Stimulated activated CD4-positive, alpha-beta T cell treated with anti-CD3 and anti-CD28 coated beads, Interleukin-1b, Interleukin-23, amount 100 ng/mL, for 4 hours (primary cell): ENCODE data around the gene LHX6.

Experiments
- DNase-seq, 2 donors: peaks; one replicate each; pipeline ENCODE4 v3.0.0-alpha.2; 2020; ENCODE audit warnings: low read depth in 2 of 2

The LHX6 gene

GRCh38 chr9:122190597-122191381, 38.0 kb downstream of the LHX6 start:
- DNase-seq = no peak

DNA sequence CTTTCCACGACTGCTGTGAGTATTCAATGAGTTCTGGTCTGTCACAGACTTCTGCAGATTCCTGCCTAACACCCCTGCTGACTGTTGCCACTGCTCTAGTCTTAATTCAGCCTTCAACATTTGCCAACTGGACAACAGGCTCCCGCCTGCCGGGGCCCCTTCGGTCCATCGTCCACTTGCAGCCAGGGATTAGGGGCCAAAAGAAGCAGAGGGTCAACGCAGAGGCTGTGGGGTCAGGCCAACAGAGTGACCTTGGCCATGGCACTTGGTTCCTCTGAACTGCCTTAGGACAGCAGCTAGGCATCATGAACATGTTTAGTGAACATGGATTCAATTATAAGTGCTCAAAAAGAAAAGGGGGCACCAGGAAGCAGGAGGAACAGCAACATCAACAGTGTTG, 40.4 kb downstream of the LHX6 start:
- no peak for DNase-seq

GRCh38 chr9:122186777-122187470, 41.8 kb downstream of the LHX6 start:
- no peak for DNase-seq

DNA sequence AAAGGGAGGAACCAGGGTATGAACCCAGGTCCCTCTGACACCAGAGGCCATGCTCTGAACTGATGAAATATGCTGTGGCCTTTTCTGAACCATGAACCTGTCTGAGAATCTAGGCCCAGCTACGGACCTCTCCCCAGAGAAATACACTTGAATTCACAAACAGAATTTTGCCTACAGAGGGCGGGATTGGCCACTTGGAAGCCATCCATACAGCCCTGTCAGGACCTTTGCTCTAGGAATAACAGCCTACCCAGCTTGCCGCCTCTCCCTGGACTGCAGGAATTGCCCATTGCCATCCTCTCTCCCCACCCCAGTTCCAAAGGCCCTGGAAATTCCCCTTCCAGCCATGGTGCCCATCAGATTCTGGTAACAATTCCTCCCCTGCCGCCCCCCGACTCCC, 42.5 kb downstream of the LHX6 start:
- DNase-seq = no peak

GRCh38 chr9:122184551-122184950, 44.2 kb downstream of the LHX6 start:
- DNase-seq = no peak

GRCh38 chr9:122183501-122183900, 45.3 kb downstream of the LHX6 start:
- no peak for DNase-seq

DNA sequence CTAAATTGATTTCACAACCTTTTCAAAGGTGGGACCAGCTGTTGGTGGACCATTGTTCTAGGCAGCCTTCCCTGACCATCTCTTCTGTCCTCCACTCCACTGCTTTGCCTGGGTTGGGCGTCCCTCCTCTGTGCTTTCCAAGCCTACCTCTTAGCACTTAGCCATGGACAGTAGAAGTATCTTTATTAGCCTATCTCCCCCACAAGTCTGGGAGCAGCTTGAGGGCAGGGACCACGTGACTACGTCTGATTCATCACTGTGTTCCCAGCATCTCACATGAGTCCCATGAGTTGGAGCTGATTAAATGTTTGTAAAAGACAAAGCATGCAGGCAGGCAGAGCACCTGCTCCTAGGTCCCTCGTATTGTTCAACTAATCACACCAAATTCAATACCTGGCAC, 48.1 kb downstream of the LHX6 start:
- DNase-seq = no peak

DNA sequence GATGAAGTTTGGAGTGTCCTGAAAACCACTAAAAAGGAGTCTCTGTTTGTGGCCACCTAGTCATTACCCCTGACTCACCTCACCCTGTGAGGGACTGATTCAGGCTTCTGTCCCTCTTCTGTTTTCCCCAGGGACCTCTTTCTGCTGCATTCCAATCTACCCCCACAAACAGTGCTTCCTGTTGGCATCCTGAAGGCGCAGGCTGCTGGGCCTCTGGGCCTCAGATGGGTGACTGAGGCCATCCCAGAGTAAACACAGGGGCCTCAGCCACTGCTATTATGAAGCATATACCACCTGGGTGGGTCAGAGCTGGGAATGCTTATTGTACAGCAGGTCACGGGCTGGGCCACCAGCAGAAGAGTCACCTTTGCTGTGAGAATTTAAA, 49.1 kb downstream of the LHX6 start:
- no peak for DNase-seq

DNA sequence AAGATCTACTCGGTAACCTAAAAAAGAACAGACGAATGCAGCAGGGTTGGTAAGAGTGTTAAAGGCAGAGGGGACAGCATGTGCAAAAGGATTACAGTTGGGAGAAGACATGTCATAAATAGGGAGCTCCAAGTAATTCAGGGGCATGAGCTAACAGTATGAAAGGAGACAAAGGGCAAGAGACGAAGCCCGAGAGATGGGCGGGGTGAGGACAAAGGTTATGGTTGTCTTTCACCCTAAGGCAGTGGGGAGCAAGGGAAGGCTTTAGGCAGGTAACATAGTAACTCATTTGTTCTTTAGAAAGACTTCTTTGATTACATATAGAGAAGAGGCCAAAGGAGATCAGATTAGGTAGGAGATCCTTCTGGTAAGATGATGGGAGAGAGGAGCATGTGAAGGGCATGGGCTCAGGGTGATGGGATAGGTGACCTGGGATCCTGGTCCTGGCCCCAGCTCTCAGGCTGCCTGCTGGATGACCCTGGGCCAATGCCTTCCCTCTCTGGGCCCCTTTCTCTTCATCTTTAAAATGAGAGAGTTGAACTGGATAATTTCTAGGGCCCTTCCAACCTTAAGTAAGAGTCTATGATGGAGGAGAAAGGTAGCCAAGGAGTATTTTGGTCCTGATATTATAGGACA, 49.6 kb downstream of the LHX6 start:
- no peak for DNase-seq

DNA sequence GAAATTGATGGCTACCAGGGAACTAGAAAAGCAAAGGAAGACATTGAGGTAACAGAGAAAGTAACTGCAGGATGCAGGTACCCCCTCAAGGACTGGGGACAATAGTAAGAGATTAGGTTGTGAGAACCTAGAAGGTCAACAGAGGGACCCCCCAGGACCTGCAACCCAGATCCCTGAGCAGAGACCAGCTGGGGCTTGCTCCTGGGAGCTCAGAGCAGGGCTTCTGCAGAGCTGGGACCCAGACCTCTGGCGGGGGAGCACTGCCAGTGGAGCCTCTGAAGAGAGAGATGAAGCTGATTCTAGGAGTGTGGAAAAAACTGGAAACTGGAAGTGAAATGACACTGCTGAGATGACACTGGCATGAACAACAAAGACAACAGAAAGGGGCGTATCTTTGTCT, 51.8 kb downstream of the LHX6 start:
- DNase-seq = no peak

- no peak for DNase-seq
Observed at GRCh38 chr9:122173670-122174069, 55.1 kb downstream of the LHX6 start.

DNA sequence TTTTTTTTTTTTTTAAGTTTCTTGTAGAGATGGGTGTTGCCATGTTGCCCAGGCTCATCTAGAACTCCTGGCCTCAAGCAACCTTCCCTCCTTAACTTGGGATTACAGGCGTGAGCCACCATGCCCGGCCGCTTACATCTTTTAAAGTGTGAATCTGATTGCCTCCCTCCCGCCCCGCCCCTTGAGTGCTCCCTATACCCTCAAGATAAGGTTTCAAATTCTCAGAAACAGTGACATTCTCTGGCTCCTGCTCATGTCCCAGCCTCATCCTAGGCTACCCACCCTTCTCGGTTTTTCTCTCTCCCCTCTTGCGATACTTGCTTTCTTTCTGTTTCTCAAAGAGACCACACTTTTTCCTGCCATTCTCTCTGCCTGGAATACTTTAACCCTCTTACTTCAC, 56.6 kb downstream of the LHX6 start:
- DNase-seq = no peak

GRCh38 chr9:122168356-122168755, 60.4 kb downstream of the LHX6 start:
- DNase-seq = no peak

- DNase-seq = no peak
Observed at GRCh38 chr9:122164286-122164685, 64.5 kb downstream of the LHX6 start.

DNA sequence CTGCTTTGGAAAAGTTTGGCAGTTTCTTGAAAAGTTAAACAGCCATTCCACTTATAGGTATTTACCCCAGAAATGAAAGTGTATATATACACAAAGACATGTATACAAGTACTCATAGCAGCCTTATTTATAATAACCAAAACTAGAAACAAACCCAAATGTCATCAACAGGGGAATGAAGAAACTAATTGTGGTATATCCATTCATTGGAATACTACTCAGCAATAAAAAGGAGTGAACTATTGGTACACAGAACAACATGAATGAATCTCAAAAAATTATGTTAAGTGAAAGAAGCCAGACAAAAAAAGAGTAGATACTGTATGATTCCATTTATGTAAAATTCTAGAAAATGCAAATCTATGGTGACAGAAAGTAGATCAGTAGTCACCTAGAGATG, 66.3 kb downstream of the LHX6 start:
- no peak for DNase-seq

GRCh38 chr9:122159925-122160246, 68.9 kb downstream of the LHX6 start:
- no peak for DNase-seq

DNA sequence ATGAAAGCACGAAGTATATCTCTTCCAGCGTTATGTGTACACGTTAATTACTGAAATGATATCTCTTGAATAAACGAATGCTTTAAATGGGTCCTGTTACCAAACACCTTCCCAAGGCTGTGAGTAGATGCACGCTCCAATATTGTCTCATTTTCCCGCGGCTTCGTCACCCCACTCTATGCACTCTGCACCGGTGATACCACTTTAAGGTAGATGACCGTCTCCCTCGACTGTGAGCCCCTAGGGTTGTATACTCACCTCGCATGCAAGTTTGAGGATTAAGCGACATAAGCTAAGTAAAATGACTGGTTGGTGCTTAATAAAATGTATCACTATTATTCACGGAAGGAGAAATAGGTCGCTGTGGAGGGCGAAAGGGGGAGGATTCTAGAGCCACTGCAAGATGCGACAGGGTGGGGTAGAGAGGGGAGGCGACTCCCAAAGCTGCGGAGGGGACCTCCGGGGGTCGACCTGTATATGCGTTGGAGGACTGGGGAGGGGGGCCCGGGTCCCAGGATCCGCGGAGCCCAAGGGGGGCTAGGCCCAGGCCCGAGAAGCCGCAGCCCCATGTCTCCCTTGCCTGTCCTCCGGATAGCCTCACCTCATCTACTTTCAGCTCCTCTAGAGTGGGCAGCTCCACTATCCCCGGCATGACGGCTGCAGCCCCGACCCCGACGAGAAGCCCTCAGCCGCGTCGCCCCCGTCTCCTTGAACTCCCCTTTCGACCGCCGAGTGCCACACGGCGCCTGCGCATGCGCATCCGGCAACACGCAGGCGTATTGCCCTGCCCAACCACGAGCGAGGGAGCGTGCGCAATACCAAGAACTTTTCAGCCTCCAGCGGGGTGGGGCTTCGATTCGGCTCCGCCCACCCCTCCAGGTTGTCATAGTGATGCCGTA, 69.5 kb downstream of the LHX6 start, which contains the start of the genes MORN5 and NDUFA8:
Gene MORN5 (plus strand): TSS at position 883 of the 899 bp plus-strand sequence. CDS start 65 bp downstream, outside the sequence.
Gene NDUFA8 (minus strand): TSS at position 754 of the 899 bp plus-strand sequence. CDS start 102 bp downstream, at position 652.
- DNase-seq = peak; percentile 96

- DNase-seq = peak; percentile 3 to 5
Observed at GRCh38 chr9:122158202-122158601, 70.6 kb downstream of the LHX6 start.

DNA sequence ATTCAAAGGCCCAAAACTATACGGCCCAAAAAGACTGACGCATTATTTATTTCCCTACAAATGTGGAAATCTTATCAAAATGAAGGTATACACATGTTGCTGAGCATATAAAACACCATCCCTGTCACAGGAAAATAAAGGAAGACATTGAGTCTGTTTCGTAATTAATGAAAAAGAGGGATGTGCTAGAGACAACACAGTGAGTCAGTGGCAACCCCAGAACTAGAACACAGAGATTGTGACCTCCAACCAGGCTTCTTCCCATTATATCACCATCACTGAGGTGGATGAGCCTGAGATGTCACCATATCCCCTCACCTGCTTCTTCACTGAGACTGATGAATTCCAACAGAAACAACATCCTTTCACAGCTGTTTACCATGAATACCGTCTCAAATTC, 73.0 kb downstream of the LHX6 start:
- DNase-seq = no peak
